Mucosa of descending colon (tissue), 3 donors: ENCODE results near the gene RASA1. TPM values are rescaled to one million over a fixed set of nuclear protein-coding genes. Genes with fewer than 3 reads are reported as not detected.

Experiments used
- ATAC-seq: fragments of 200-7000 bp; cut with Tn5 transposase; one replicate; pipeline ENCODE4 v1.9.1; 2020; ENCODE audit warnings: mild to moderate bottlenecking, moderate library complexity
- DNase-seq, 3 donors: peaks; one replicate each; pipeline ENCODE4 v3.0.0-alpha.2; 2020
- H3K36me3 ChIP-seq: fragments of 200-600 bp; one replicate; pipeline ENCODE4 v1.8.0; 2021; ENCODE audit warnings: low read depth, mild to moderate bottlenecking
- H3K4me1 ChIP-seq: fragments of 200-600 bp; one replicate; pipeline ENCODE4 v1.8.0; 2021; ENCODE audit warnings: low read depth, mild to moderate bottlenecking
- H3K4me3 ChIP-seq: fragments of 200-600 bp; one replicate; pipeline ENCODE4 v1.8.0; 2021; ENCODE audit warnings: mild to moderate bottlenecking
- H3K9me3 ChIP-seq: fragments of 200-600 bp; one replicate; pipeline ENCODE4 v1.8.0; 2021; ENCODE audit warnings: mild to moderate bottlenecking
- intact Hi-C, 2 donors: fragments of 100-400 bp; cut with DNase I in 1 of 2; cut with micrococcal nuclease in 1 of 2; formaldehyde crosslinking; loops; one replicate each; pipeline versions ENCODE4 v1.11.0 to v1.11.1; 2022; cut with DNase I, micrococcal nuclease
- total RNA-seq, 3 donors: library from RNA; stranded (reverse); fragmentation: NEBNext Ultra II Directional in 2 of 3; extraction: Animal tissue kit (Norgen Biotek cat#: 25700) in 2 of 3; gene quantifications; one replicate each; pipeline versions ENCODE4 v1.2.1 to v1.2.4, GENCODE V29; 2021 to 2023
- TF ChIP-seq, protein P1 (sequence below): fragments of 200-600 bp; IDR thresholded peaks from one replicate; pipeline ENCODE4 v1.8.0; 2022; ENCODE audit warnings: antibody characterized with exemption, mild to moderate bottlenecking
- donor health status: DM: no; HTN: no; CAD: no; lungs with moderate emphysema.
- donor health status: DM: no; HTN: no; CAD: no.
- donor health status: DM: no; HTN: yes; CAD: no.

The RASA1 gene
- total RNA-seq, 3 donors from 2014 or later, result 25.0 to 27.0 (median 25.8) TPM

DNA sequence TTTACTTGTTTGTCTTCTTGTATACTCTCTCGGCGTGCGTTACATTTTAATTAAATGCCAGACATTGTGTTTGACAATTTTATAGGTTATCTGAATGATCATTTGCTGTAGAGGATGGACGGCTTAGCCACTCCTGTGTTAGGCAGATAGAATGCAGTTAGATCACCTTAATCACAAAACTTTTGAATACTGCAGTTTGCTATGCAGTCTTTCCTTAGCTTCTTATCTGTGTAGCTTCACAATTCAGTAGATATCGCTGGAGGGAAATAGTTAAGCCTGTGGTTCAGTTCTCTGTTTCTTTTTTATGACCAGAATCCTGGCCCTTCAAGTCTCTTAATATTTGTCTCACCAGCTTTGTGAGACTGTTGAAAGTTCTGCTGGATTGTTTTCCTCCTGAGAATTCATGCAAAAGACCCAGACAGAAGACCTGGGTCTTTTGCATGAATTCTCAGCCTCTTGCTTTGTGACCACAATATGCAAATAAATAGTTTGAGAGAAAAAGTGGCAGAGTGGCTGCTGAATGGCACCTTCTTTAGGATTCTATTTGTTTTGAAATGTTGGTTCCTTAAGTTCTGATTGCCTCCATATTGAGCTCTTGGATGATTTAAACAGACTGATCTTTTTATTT lies 40.2 kb downstream of the RASA1 start:
- DNase-seq (no peak), ATAC-seq (no peak)
- TF ChIP-seq, protein P1, sequence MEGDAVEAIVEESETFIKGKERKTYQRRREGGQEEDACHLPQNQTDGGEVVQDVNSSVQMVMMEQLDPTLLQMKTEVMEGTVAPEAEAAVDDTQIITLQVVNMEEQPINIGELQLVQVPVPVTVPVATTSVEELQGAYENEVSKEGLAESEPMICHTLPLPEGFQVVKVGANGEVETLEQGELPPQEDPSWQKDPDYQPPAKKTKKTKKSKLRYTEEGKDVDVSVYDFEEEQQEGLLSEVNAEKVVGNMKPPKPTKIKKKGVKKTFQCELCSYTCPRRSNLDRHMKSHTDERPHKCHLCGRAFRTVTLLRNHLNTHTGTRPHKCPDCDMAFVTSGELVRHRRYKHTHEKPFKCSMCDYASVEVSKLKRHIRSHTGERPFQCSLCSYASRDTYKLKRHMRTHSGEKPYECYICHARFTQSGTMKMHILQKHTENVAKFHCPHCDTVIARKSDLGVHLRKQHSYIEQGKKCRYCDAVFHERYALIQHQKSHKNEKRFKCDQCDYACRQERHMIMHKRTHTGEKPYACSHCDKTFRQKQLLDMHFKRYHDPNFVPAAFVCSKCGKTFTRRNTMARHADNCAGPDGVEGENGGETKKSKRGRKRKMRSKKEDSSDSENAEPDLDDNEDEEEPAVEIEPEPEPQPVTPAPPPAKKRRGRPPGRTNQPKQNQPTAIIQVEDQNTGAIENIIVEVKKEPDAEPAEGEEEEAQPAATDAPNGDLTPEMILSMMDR, result no peak
- H3K4me3 ChIP-seq, result no peak overlapping the region
- intact Hi-C loops, result no loop called here
- H3K4me1 ChIP-seq, result peaks cover 3% of the 10 kb centered on the region
- no peaks in the 10 kb centered on the region for H3K36me3 ChIP-seq
- H3K9me3 ChIP-seq, result no peaks in the 10 kb centered on the region

DNA sequence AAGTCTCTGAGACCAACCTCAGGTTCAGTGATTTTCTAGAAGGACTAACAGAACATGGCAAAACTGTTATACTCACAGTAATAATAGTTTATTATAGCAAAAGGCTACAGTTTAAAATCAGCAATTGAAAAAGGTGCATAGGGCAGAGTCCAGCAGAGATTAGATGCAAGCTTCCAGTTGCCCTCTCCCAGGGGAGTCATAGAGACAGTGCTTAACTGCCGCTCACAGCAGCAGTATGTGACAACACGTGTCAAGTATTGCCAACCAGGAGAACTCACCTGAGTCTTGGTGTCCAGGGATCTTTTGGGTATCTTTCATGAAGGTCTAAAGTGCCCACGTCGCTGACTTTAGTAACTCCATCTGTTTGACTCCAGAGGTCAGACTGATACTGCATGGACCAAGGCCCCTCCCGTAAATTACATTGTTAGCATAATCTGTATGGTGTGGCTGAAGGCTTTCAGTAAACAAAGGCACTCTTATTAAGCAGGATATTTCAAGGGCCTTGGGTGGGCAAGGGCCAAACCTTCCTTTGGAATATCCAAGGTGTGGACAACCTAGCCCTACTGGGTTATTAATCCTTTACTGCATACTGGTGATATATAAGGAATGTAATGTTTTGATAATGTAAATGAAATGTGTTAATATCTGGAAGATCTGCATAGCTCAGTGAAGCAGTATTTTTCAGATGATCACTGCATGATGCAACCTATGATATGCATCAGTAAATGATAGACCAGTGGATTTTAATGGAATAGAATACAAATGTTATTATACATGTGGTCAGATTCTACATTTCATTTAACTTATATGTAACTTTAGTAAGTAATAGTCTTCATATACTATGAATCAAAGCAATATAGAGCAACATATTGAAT lies 44.0 kb downstream of the RASA1 start:
- H3K36me3 ChIP-seq, result no peaks in the 10 kb centered on the region
- ATAC-seq, result peak; percentile 90
- peaks cover 3% of the 10 kb centered on the region for H3K4me1 ChIP-seq
- no peak overlapping the region for H3K4me3 ChIP-seq
- no peaks in the 10 kb centered on the region for H3K9me3 ChIP-seq
- intact Hi-C loops, result no loop called here
- DNase-seq, result peak in 1 of 3 donors; percentile 16
- TF ChIP-seq, protein P1, result no peak

DNA sequence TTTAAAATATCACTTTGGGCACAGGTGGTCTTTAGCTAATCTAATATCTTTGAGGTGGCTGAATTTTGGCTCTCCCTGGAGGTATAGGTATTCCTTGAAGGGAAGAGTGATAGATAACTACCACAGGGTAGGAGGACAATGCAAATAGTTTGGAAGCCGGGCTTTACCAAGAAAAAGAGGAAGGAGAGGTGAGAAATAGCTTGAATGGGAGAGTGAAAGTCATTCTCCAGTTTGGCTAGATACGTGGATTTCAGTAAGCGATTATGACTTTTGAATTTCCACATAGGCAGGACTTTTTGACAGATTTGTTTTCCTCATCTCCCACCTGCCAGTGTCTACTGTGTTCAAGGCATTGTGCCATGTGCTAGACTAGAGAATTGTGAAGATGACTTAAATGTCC lies 45.5 kb downstream of the RASA1 start:
- intact Hi-C loops, result no loop called here
- Histone ChIP-seq H3K36me3 (no peaks in the 10 kb centered on the region), H3K9me3 (no peaks in the 10 kb centered on the region), H3K4me1 (peaks cover 3% of the 10 kb centered on the region), H3K4me3 (no peak overlapping the region)
- TF ChIP-seq, protein P1, result no peak
- ATAC-seq (no peak), DNase-seq (no peak)

DNA sequence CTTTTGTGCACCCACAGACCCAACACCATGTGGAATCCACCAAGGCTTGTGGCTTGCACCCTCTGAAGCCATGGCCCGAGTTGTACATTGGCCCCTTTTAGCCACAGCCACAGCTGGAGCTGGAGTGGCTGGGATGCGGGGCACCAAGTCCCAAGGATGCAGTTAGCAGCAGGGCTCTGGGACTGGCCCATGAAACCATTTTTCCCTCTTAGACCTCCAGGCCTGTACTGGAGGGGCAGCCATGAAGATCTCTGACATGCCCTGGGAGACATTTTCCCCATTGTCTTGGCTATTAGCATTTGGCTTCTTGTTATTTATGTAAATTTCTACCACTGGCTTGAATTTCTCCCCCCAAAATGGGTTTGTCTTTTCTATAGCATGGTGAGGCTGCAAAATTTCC lies 51.8 kb downstream of the RASA1 start:
- intact Hi-C loops, result no loop called here
- Histone ChIP-seq H3K4me1 (no peaks in the 10 kb centered on the region), H3K4me3 (no peak overlapping the region), H3K36me3 (no peaks in the 10 kb centered on the region), H3K9me3 (no peaks in the 10 kb centered on the region)
- ATAC-seq, result no peak
- TF ChIP-seq, protein P1, result no peak
- DNase-seq, result no peak

DNA sequence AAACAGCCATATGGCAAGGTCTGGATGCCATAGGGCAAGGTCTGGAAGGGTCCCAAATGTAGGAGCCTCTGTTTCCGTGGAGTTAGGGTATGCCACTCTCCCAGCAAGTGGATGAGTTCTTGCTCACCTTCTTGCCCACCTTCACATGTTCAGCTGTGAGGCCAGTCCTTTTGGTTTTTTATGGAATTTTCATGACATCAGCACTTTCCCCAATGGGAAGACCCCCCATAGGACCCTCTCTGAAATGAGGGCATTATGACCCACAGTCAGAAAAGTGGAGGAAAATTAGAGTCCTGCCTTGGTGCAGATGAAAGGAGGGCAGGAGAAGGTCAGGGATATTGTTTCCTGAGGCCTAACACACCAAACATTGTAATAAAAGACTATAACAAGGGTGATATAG lies 53.9 kb downstream of the RASA1 start:
- no peaks in the 10 kb centered on the region for H3K9me3 ChIP-seq
- H3K4me1 ChIP-seq, result no peaks in the 10 kb centered on the region
- H3K4me3 ChIP-seq, result no peak overlapping the region
- no peaks in the 10 kb centered on the region for H3K36me3 ChIP-seq
- no peak for ATAC-seq
- intact Hi-C loops, result no loop called here
- no peak for DNase-seq
- TF ChIP-seq, protein P1, result no peak
